HUES64 (cell line): ENCODE data around the gene BAX.
"Not testable (repeated sequence)": the region's sequence is repeated elsewhere in the genome, so short reads cannot be mapped to it uniquely, and the experiment has no call there.

ENCODE experiments used
- H3K27ac ChIP-seq: 2 replicates; pipeline ENCODE4 v1.7.0; 2013; ENCODE audit warnings: low read depth, low read length, inconsistent platforms
- H3K27me3 ChIP-seq: 2 replicates; pipeline ENCODE4 v1.6.1; 2013; ENCODE audit warnings: mild to moderate bottlenecking, low read length; ENCODE audit not compliant: insufficient read depth
- H3K36me3 ChIP-seq: 2 replicates; pipeline ENCODE4 v1.6.1; 2013; ENCODE audit warnings: mild to moderate bottlenecking, low read length; ENCODE audit not compliant: insufficient read depth
- H3K4me1 ChIP-seq: 2 replicates; pipeline ENCODE4 v1.6.1; 2013; ENCODE audit warnings: mild to moderate bottlenecking, low read length, moderate library complexity; ENCODE audit not compliant: insufficient read depth
- H3K4me3 ChIP-seq: 2 replicates; pipeline ENCODE4 v1.5.1; 2013; ENCODE audit warnings: mild to moderate bottlenecking, low read length, moderate library complexity
- H3K9ac ChIP-seq: 2 replicates; pipeline ENCODE4 v1.6.1; 2013; ENCODE audit warnings: mild to moderate bottlenecking, low read depth, low read length
- H3K9me3 ChIP-seq: 2 replicates; pipeline ENCODE4 v1.6.1; 2013; ENCODE audit warnings: low read depth, low read length; ENCODE audit not compliant: insufficient read depth
- WGBS: fragments of 150-250, 120-280 bp; methylation state at CpG from one replicate; pipeline ENCODE4 v1.1.7; 2013; ENCODE audit warnings: missing lambda C conversion rate; 5-methylcytosine and 5-hydroxymethylcytosine counted together

The BAX gene

DNA sequence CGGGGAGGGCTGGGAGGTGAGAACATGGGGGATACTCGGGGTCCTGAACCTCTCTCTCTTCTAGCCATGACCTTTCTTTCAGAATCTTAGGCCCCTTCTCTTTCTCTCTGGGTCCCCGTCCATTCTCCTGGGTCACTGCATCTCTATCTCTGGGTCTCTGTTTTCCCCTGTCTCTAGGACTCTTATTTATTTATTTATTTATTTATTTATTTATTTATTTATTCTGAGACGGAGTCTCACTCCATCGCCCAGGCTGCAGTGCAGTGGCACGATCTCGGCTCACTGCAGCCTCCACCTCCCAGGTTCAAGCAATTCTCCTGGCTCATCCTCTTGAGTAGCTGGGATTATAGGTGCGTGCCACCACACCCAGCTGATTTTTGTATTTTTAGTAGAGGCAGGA lies 35.4 kb upstream of the BAX start:
- H3K27me3 ChIP-seq, H3K4me3 ChIP-seq, H3K9ac ChIP-seq, H3K27ac ChIP-seq, H3K9me3 ChIP-seq, H3K4me1 ChIP-seq: not testable (repeated sequence)
- WGBS, result 97% methylated on average over 8 of the region's 8 CpGs
- peaks cover 56% of the 10 kb centered on the region for H3K36me3 ChIP-seq

DNA sequence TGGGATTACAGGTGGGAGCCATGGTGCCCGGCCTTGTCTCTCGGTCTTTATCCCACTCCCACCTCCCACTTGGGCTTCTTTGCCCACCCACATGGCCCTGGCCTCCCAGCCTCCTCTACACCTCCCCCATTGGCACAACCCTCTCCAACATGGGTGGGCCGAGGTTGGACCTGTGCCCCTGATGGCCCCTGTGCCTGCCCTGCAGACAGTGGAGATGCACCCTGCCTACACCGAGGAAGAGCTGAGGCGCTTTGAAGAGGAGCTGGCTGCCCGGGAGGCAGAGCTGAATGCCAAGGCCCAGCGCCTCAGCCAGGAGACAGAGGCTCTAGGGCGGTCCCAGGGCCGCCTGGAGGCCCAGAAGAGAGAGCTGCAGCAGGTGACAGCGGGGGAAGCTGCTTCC lies 33.7 kb upstream of the BAX start:
- WGBS, result 84% methylated on average over 10 of the region's 10 CpGs
- no peak overlapping the region for H3K9ac ChIP-seq
- H3K36me3 ChIP-seq, result peaks cover 43% of the 10 kb centered on the region
- H3K4me3 ChIP-seq, result no peak overlapping the region
- no peaks in the 10 kb centered on the region for H3K4me1 ChIP-seq
- H3K27ac ChIP-seq, result no peak overlapping the region
- no peaks in the 10 kb centered on the region for H3K9me3 ChIP-seq
- no peaks in the 10 kb centered on the region for H3K27me3 ChIP-seq

DNA sequence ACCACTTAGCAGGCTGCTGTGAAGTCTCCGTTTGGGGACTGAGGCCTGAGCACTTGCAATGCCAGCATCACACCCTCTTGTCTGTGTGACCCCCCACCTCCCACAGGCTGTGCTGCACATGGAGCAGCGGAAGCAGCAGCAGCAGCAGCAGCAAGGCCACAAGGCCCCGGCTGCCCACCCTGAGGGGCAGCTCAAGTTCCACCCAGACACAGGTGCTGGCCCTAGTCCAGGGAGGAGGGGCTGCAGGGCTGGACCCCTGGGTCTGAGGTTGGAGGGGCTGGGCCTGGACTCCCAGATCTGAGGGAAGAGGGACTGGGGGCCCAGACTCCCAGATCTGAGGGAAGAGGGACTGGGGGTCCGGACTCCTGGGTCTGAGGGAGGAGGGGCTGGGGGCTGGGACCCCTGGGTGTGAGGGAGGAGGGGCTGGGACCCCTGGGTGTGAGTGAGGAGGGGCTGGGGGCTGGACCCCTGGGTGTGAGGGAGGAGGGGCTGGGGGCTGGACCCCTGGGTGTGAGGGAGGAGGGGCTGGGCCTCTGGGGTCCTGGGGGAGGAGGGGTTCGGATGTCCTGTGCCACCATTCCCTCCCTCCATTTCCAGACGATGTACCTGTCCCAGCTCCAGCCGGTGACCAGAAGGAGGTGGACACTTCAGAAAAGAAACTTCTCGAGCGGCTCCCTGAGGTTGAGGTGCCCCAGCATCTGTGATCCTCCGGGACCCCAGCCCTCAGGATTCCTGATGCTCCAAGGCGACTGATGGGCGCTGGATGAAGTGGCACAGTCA lies 32.8 kb upstream of the BAX start:
- no peaks in the 10 kb centered on the region for H3K4me1 ChIP-seq
- H3K27me3 ChIP-seq, result no peaks in the 10 kb centered on the region
- no peak overlapping the region for H3K4me3 ChIP-seq
- peaks cover 41% of the 10 kb centered on the region for H3K36me3 ChIP-seq
- H3K9ac ChIP-seq, result no peak overlapping the region
- H3K27ac ChIP-seq, result no peak overlapping the region
- H3K9me3 ChIP-seq, result no peaks in the 10 kb centered on the region
- WGBS, result 94% methylated on average over 12 of the region's 12 CpGs

DNA sequence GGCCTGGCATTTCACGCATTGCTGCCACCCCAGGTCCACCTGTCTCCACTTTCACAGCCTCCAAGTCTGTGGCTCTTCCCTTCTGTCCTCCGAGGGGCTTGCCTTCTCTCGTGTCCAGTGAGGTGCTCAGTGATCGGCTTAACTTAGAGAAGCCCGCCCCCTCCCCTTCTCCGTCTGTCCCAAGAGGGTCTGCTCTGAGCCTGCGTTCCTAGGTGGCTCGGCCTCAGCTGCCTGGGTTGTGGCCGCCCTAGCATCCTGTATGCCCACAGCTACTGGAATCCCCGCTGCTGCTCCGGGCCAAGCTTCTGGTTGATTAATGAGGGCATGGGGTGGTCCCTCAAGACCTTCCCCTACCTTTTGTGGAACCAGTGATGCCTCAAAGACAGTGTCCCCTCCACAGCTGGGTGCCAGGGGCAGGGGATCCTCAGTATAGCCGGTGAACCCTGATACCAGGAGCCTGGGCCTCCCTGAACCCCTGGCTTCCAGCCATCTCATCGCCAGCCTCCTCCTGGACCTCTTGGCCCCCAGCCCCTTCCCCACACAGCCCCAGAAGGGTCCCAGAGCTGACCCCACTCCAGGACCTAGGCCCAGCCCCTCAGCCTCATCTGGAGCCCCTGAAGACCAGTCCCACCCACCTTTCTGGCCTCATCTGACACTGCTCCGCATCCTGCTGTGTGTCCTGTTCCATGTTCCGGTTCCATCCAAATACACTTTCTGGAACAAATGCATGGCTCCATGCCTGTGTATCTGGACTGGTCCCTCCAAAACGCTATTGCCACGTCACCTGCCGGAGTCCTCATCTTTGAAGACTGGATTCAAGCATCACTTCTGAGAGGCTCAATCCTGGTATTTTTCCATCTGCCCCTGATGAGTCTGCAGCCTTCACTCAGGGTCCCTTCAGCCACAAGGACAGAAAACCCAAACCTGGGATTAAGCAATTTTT lies 31.9 kb upstream of the BAX start:
- Histone ChIP-seq H3K27ac (no peak overlapping the region), H3K4me1 (no peaks in the 10 kb centered on the region), H3K9ac (no peak overlapping the region), H3K36me3 (peaks cover 39% of the 10 kb centered on the region), H3K27me3 (no peaks in the 10 kb centered on the region), H3K9me3 (no peaks in the 10 kb centered on the region), H3K4me3 (no peak overlapping the region)
- 94% methylated on average over 18 of the region's 18 CpGs for WGBS

DNA sequence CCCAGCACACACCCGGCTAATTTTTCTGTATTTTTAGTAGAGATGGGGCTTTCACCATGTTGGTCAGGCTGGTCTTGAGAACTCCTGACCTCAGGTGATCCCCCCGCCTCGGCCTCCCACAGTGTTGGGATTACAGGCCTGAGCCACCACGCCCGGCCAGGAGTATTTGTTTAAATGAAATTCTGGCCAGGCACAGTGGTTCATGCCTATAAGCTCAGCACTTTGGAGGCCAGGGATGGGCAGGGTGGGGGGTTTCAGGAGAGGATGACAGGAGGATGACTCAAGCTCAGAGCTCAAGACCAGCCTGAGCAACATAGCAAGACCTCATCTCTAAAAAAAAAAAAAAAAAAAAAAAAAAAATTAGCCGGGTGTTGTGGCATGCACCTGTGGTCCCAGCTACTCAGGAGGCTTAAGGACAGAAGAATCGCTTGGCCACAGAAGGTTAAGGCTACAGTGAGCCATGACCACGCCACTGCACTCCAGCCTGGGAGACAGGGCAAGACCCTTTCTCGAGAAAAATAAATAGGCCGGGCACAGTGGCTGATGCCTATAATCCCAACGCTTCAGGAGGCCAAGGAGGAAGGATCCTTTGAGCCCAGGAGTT lies 29.3 kb upstream of the BAX start:
- H3K4me1 ChIP-seq, result no peaks in the 10 kb centered on the region
- peaks cover 24% of the 10 kb centered on the region for H3K36me3 ChIP-seq
- H3K4me3 ChIP-seq, result no peak overlapping the region
- H3K27ac ChIP-seq, result no peak overlapping the region
- H3K9me3 ChIP-seq, result no peaks in the 10 kb centered on the region
- no peaks in the 10 kb centered on the region for H3K27me3 ChIP-seq
- WGBS, result 86% methylated on average over 11 of the region's 11 CpGs
- H3K9ac ChIP-seq, result no peak overlapping the region

DNA sequence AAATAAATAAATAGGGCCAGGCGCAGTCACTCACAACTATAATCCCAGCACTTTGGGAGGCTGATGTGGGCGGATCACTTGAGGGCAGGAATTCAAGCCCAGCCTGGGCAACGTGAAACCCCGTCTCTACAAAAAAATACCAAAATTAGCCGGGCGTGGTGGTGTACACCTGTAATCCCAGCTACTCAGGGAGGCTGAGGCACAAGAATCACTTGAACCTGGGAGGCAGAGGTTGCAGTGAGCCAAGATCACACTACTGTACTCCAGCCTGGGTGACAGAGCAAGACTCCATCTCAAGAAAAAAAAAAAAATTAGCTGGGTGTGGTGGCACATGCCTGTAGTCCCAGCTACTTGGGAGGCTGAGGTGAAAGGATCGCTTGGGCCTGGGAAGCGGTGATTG lies 28.8 kb upstream of the BAX start:
- not testable (repeated sequence) for H3K9me3 ChIP-seq, H3K4me3 ChIP-seq, H3K4me1 ChIP-seq, H3K27ac ChIP-seq, H3K27me3 ChIP-seq, H3K9ac ChIP-seq
- H3K36me3 ChIP-seq, result peaks cover 19% of the 10 kb centered on the region
- WGBS, result 90% methylated on average over 8 of the region's 8 CpGs

DNA sequence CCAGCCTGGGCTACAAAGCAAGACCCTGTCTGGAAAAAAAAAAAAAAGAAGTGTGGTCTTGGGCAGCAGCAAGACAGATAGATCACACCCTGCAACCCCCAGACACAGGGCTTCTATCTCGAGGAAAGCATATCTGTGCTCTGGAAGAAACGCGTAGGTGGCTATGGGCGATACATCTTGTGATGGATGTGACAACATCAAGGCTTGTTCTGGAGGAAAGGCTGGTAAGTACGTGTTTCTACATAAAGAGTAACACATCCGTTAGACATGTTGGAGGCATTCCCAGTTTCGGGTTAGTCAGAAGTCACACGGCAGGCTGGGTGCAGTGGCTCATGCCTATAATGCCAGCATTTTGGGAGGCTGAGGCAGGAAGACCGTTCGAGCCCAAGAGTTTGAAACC lies 27.8 kb upstream of the BAX start:
- Histone ChIP-seq H3K4me1 (no peaks in the 10 kb centered on the region), H3K27ac (no peak overlapping the region), H3K4me3 (no peak overlapping the region), H3K36me3 (peaks cover 10% of the 10 kb centered on the region), H3K27me3 (peaks cover under 1% of the 10 kb centered on the region; the same call in 1 of the 2 replicates), H3K9ac (no peak overlapping the region), H3K9me3 (no peaks in the 10 kb centered on the region)
- WGBS, result 91% methylated on average over 10 of the region's 10 CpGs

DNA sequence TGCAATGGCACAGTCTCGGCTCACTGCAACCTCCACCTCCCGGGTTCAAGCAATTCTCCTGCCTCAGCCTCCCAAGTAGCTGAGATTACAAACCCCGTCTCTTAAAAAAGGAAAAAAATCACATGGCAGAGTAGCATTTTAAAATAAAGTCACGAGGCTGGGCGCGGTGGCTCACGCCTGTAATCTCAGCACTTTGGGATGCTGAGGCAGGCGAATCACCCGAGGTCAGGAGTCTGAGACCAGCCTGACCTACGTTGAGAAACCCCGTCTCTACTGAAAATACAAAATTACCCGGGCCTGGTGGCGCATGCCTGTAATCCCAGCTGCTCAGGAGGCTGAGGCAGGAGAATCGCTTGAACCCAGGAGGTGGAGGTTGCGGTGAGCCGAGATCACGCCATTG lies 27.0 kb upstream of the BAX start:
- not testable (repeated sequence) for H3K36me3 ChIP-seq, H3K27me3 ChIP-seq, H3K4me1 ChIP-seq, H3K9me3 ChIP-seq, H3K9ac ChIP-seq, H3K27ac ChIP-seq, H3K4me3 ChIP-seq
- WGBS, result 94% methylated on average over 16 of the region's 17 CpGs

DNA sequence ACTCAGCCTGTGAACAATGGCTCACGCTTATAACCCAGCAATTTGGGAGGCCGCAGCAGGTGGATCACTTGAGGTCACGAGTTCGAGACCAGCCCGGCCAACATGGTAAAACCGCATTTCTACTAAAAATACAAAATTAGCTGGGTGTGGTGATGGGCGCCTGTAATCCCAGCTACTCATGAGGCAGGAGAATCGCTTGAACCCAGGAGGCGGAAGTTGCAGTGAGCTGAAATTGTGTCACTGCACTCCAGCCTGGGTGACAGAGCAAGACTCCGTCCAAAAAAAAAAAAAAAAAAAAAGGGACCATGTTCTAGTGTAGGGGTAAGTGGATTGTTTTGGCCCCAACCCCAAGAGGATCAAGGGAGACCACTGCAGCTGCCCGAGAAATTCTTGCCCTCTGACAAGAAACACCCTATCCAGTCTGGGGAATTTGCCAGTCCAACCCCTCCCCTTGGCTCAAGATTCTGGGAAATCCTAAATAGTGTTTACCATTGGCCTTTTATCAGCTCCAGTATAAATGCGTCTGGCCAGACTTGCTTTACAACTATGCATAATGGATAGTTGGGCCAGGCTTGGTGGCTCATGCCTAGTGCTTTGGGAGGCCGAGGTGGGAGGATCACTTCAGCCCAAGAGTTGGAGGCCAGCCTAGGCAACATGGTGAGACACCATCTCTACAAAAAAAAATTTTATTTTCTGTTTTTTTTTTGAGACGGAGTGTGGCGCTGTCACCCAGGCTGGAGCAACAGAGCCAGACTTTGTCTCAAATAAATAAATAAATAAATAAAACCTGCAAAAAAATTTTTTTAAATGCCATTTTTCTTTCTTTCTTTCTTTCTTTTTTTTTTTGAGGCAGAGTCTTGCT lies 26.3 kb upstream of the BAX start:
- WGBS, result 93% methylated on average over 15 of the region's 15 CpGs
- Histone ChIP-seq H3K27ac (no peak overlapping the region), H3K36me3 (no peaks in the 10 kb centered on the region), H3K4me1 (peaks cover 4% of the 10 kb centered on the region), H3K27me3 (peaks cover 14% of the 10 kb centered on the region), H3K9me3 (no peaks in the 10 kb centered on the region), H3K4me3 (no peak overlapping the region), H3K9ac (no peak overlapping the region)

DNA sequence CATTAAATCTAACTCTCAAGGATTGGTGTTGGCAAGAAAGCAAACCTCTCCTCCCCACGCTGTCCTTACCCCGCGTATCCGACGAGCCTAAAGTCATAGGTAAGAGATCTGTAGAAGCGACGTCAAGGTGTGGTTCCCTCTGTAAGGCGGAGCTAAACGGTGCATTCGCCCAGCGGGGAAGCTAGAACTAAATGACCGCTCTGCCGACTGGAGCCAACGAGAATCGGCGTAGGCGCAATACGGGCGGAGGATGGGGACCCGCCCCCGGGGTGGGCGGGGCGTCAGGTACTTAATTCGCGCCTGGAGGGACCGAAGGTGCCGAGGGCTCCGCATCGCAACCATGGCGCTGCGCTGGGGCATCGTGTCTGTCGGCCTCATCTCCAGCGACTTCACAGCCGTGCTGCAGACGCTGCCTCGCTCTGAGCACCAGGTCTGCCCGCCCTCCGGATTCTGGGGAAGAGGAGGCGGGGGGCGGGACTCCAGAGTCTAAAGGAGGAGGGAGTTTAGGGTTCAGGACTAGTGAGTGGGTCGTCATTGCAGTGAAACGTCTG lies 21.2 kb upstream of the BAX start, which contains the start of gene DHDH:
Gene DHDH, plus strand, starts transcription at position 318 of the 551 bp plus-strand sequence. Its CDS starts 23 bp downstream, at position 341.
- under 1% methylated on average over 42 of the region's 43 CpGs for WGBS

More for the DNA sequence above, 21.2 kb upstream of the BAX start, which contains the start of gene DHDH:
- peak within 1 kb of the TSS; percentile 58 for H3K4me3 ChIP-seq
- H3K4me1 ChIP-seq, result peaks cover 10% of the 10 kb centered on the region
- no peaks in the 10 kb centered on the region for H3K9me3 ChIP-seq
- peak within 1 kb of the TSS; percentile 34; the same call in 1 of the 2 replicates for H3K9ac ChIP-seq
- no peaks in the 10 kb centered on the region for H3K36me3 ChIP-seq
- peaks cover 30% of the 10 kb centered on the region for H3K27me3 ChIP-seq
- H3K27ac ChIP-seq, result no peak within 1 kb of the TSS; the same call in 1 of the 2 replicates
